ENCODE measurements around the gene ESF1.

DNA sequence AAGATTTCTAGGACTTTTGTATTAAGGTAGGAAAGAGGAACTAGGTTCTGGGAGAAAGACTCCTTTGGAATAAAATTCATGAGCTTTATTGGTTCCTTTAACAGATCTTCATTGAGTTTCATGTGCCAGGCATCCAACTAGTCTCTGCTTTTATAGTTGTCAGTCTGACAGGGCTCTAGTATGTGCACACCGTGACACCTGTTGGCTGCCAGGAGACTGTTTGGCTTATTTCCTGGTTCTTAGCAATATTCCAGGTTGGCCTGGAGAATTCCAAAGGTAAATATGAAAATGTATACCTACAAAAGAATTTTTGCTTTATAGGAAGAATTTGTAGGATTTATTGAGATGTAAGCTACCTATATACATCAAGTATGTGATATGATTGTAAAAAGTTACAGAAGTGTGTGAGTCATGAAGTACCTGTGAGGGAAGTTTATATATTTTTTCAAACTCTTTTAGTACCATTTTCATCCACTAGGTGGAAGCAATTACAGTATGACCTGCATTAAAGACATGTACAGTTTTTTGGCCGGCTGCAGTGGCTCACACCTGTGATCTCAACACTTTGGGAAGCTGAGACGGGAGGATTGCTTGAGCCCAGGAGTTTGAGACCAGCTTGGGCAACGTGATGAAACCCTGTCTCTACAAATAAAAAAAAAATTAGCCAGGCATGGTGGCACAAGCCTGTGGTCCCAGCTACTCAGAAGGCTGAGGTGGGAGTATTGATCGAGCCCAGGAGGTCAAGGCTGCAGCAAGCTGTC lies 35.3 kb upstream of the ESF1 start:
- TF ChIP-seq GATA2 (IDR thresholded peaks at IDR 0.05; ENCODE audit: low read depth, low read length) (no peak), GATA3 (IDR thresholded peaks at IDR 0.05; ENCODE audit: low read depth, low read length) (no peak)
